GM23338 (cell line): ENCODE data around the gene DOCK2.

Source experiments
- CREB1 ChIP-seq: fragments of 250-450 bp; sonication (Bioruptor Pico); IDR thresholded peaks from 2 replicates; pipeline ENCODE4 v1.5.0; 2020; ENCODE audit warnings: low read depth, mild to moderate bottlenecking, moderate library complexity
- CTCF ChIP-seq, 2 experiments: fragments of 200-600 bp in 1 of 2; sonication (generic) in 1 of 2; conservative IDR thresholded peaks; 2 replicates each; pipeline versions ENCODE4 v1.5.1 to v1.6.1; 2016 to 2017; ENCODE audit warnings: antibody characterized with exemption in 2 of 2, low read depth in 2 of 2, mild to moderate bottlenecking in 2 of 2, moderate library complexity in 1 of 2
- EZH2 ChIP-seq: fragments of 200-600 bp; sonication (generic); IDR thresholded peaks from one replicate; pipeline ENCODE4 v1.8.0; 2017; ENCODE audit warnings: antibody characterized with exemption, mild to moderate bottlenecking, low read depth; ENCODE audit not compliant: unreplicated experiment
- EZH2phosphoT487 ChIP-seq: fragments of 200-600 bp; sonication (generic); IDR thresholded peaks from one replicate; pipeline ENCODE4 v1.8.1; 2018; ENCODE audit warnings: antibody characterized with exemption; ENCODE audit not compliant: unreplicated experiment
- JUNB ChIP-seq: IDR thresholded peaks from one replicate; pipeline ENCODE4 v1.6.1; 2016; ENCODE audit warnings: antibody characterized with exemption; ENCODE audit not compliant: unreplicated experiment
- NANOG ChIP-seq: IDR thresholded peaks from 2 replicates; pipeline ENCODE4 v1.6.1; 2016; ENCODE audit warnings: antibody characterized with exemption, borderline replicate concordance
- POLR2AphosphoS5 ChIP-seq: IDR thresholded peaks from 2 replicates; pipeline ENCODE4 v1.6.1; 2016; ENCODE audit warnings: antibody characterized with exemption, low read depth
- STAT1 ChIP-seq: IDR thresholded peaks from one replicate; pipeline ENCODE4 v1.6.1; 2016; ENCODE audit warnings: antibody characterized with exemption; ENCODE audit not compliant: unreplicated experiment
- ZNF114 ChIP-seq: fragments of 250-450 bp; sonication (Bioruptor Pico); IDR thresholded peaks from 2 replicates; pipeline ENCODE4 v1.5.0; 2020; ENCODE audit warnings: mild to moderate bottlenecking, moderate library complexity
- ZNF331 ChIP-seq: fragments of 250-450 bp; sonication (Bioruptor Pico); IDR thresholded peaks from 2 replicates; pipeline ENCODE4 v1.5.0; 2020; ENCODE audit warnings: low read depth, mild to moderate bottlenecking, moderate library complexity
- TF ChIP-seq, protein P1 (sequence below): IDR thresholded peaks from one replicate; pipeline ENCODE4 v1.6.1; 2018; ENCODE audit warnings: antibody characterized with exemption; ENCODE audit not compliant: unreplicated experiment
- TF ChIP-seq, protein P2 (sequence below): fragments of 250-450 bp; sonication (Bioruptor Pico); IDR thresholded peaks from 2 replicates; pipeline ENCODE4 v1.5.0; 2020; ENCODE audit warnings: mild to moderate bottlenecking, moderate library complexity
- TF ChIP-seq, protein P3 (sequence below): IDR thresholded peaks from 2 replicates; pipeline ENCODE4 v1.6.1; 2016; ENCODE audit warnings: antibody characterized with exemption

GRCh38 chr5:169856571-169856970 is 219.5 kb downstream of the DOCK2 start:
- TF ChIP-seq CTCF (conservative IDR thresholded peaks at IDR 0.05; ENCODE audit: low read depth in 2 of 2) (no peak), POLR2AphosphoS5 (no peak), ZNF331 (CRISPR knock-in tag) (no peak), STAT1 (no peak), JUNB (no peak), EZH2 (no peak), EZH2phosphoT487 (no peak), CREB1 (CRISPR knock-in tag) (no peak), ZNF114 (CRISPR knock-in tag) (no peak), NANOG (no peak)
- TF ChIP-seq, protein P1, sequence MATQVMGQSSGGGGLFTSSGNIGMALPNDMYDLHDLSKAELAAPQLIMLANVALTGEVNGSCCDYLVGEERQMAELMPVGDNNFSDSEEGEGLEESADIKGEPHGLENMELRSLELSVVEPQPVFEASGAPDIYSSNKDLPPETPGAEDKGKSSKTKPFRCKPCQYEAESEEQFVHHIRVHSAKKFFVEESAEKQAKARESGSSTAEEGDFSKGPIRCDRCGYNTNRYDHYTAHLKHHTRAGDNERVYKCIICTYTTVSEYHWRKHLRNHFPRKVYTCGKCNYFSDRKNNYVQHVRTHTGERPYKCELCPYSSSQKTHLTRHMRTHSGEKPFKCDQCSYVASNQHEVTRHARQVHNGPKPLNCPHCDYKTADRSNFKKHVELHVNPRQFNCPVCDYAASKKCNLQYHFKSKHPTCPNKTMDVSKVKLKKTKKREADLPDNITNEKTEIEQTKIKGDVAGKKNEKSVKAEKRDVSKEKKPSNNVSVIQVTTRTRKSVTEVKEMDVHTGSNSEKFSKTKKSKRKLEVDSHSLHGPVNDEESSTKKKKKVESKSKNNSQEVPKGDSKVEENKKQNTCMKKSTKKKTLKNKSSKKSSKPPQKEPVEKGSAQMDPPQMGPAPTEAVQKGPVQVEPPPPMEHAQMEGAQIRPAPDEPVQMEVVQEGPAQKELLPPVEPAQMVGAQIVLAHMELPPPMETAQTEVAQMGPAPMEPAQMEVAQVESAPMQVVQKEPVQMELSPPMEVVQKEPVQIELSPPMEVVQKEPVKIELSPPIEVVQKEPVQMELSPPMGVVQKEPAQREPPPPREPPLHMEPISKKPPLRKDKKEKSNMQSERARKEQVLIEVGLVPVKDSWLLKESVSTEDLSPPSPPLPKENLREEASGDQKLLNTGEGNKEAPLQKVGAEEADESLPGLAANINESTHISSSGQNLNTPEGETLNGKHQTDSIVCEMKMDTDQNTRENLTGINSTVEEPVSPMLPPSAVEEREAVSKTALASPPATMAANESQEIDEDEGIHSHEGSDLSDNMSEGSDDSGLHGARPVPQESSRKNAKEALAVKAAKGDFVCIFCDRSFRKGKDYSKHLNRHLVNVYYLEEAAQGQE = no peak
- TF ChIP-seq, protein P2, sequence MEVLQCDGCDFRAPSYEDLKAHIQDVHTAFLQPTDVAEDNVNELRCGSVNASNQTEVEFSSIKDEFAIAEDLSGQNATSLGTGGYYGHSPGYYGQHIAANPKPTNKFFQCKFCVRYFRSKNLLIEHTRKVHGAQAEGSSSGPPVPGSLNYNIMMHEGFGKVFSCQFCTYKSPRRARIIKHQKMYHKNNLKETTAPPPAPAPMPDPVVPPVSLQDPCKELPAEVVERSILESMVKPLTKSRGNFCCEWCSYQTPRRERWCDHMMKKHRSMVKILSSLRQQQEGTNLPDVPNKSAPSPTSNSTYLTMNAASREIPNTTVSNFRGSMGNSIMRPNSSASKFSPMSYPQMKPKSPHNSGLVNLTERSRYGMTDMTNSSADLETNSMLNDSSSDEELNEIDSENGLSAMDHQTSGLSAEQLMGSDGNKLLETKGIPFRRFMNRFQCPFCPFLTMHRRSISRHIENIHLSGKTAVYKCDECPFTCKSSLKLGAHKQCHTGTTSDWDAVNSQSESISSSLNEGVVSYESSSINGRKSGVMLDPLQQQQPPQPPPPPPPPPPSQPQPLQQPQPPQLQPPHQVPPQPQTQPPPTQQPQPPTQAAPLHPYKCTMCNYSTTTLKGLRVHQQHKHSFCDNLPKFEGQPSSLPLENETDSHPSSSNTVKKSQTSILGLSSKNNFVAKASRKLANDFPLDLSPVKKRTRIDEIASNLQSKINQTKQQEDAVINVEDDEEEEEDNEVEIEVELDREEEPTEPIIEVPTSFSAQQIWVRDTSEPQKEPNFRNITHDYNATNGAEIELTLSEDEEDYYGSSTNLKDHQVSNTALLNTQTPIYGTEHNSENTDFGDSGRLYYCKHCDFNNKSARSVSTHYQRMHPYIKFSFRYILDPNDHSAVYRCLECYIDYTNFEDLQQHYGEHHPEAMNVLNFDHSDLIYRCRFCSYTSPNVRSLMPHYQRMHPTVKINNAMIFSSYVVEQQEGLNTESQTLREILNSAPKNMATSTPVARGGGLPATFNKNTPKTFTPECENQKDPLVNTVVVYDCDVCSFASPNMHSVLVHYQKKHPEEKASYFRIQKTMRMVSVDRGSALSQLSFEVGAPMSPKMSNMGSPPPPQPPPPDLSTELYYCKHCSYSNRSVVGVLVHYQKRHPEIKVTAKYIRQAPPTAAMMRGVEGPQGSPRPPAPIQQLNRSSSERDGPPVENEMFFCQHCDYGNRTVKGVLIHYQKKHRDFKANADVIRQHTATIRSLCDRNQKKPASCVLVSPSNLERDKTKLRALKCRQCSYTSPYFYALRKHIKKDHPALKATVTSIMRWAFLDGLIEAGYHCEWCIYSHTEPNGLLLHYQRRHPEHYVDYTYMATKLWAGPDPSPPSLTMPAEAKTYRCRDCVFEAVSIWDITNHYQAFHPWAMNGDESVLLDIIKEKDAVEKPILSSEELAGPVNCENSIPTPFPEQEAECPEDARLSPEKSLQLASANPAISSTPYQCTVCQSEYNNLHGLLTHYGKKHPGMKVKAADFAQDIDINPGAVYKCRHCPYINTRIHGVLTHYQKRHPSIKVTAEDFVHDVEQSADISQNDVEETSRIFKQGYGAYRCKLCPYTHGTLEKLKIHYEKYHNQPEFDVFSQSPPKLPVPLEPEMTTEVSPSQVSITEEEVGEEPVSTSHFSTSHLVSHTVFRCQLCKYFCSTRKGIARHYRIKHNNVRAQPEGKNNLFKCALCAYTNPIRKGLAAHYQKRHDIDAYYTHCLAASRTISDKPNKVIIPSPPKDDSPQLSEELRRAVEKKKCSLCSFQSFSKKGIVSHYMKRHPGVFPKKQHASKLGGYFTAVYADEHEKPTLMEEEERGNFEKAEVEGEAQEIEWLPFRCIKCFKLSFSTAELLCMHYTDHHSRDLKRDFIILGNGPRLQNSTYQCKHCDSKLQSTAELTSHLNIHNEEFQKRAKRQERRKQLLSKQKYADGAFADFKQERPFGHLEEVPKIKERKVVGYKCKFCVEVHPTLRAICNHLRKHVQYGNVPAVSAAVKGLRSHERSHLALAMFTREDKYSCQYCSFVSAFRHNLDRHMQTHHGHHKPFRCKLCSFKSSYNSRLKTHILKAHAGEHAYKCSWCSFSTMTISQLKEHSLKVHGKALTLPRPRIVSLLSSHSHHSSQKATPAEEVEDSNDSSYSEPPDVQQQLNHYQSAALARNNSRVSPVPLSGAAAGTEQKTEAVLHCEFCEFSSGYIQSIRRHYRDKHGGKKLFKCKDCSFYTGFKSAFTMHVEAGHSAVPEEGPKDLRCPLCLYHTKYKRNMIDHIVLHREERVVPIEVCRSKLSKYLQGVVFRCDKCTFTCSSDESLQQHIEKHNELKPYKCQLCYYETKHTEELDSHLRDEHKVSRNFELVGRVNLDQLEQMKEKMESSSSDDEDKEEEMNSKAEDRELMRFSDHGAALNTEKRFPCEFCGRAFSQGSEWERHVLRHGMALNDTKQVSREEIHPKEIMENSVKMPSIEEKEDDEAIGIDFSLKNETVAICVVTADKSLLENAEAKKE = no peak
- TF ChIP-seq, protein P3, sequence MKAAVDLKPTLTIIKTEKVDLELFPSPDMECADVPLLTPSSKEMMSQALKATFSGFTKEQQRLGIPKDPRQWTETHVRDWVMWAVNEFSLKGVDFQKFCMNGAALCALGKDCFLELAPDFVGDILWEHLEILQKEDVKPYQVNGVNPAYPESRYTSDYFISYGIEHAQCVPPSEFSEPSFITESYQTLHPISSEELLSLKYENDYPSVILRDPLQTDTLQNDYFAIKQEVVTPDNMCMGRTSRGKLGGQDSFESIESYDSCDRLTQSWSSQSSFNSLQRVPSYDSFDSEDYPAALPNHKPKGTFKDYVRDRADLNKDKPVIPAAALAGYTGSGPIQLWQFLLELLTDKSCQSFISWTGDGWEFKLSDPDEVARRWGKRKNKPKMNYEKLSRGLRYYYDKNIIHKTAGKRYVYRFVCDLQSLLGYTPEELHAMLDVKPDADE = no peak
